Fibroblast of pulmonary artery (primary cell): ENCODE results near the gene ABLIM2.
A peak's percentile ranks its signal among the peaks of the same experiment; 100 is the strongest.

Experiments
- DNase-seq: peaks from one replicate; pipeline ENCODE4 v3.0.0-alpha.2; 2010; ENCODE audit warnings: low read depth
- H3K4me3 ChIP-seq: replicated peaks from 2 replicates; pipeline ENCODE4 v1.5.1; 2011; ENCODE audit warnings: low read depth, mild to moderate bottlenecking, control low read depth, low read length, moderate library complexity
- CTCF ChIP-seq: IDR thresholded peaks from 2 replicates; pipeline ENCODE4 v1.5.1; 2011; ENCODE audit warnings: mild to moderate bottlenecking, control low read depth, low read length, inconsistent platforms; ENCODE audit errors: missing control alignments

Gene ABLIM2

GRCh38 chr4:8012517-8012916 is 146.1 kb downstream of the ABLIM2 start:
- no peak overlapping the region for H3K4me3 ChIP-seq
- no peak for TF ChIP-seq CTCF
- no peak for DNase-seq

DNA sequence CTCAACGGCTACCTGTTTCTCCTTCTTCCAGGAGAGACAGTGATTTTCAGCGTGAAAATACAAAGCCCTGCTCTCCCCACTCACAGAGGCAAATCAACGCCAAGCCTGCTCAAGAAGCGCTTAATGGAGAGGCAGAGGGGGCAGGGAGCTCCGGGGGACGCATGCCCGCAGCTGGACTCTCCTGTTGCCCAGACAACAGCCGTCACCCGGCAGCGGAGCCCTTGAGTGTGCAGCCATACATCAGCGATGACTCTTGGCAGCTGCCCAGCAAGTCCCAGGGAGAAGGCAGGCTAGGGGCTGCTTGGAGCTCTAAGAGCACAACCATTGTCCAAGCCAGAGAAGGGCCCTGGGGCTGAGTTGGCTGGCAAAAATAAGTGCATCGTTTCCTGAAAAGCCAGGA is 148.0 kb downstream of the ABLIM2 start:
- TF ChIP-seq CTCF: no peak
- DNase-seq: peak; percentile 50

GRCh38 chr4:8009710-8010511 is 148.7 kb downstream of the ABLIM2 start:
- H3K4me3 ChIP-seq: no peak overlapping the region
- no peak for DNase-seq
- TF ChIP-seq CTCF: no peak

More for the DNA sequence above, 148.0 kb downstream of the ABLIM2 start:
- H3K4me3 ChIP-seq: no peak overlapping the region

- no peak overlapping the region for H3K4me3 ChIP-seq
- no peak for TF ChIP-seq CTCF
- DNase-seq: no peak
Observed at GRCh38 chr4:8009097-8009496, 149.5 kb downstream of the ABLIM2 start.

DNA sequence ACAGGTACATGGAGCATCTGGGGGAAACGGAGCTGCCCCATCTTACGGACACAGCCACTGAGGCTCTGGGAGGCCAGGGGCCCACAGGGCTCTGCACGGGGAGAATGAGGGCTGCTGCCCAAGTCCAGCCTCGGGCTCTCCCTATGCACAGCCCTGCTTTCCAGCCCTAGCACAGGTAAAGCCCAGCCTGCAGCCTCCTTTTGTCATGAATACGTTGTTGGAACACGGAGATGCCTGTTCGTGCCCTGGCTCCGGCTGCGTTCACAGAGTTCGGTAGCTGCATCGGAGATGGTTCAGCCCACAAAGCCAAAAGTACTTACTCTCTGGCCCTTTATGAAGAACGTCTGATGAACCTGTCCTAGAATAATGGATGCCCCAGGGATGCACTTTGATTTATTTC is 150.2 kb downstream of the ABLIM2 start:
- no peak overlapping the region for H3K4me3 ChIP-seq
- TF ChIP-seq CTCF: no peak
- DNase-seq: no peak

- TF ChIP-seq CTCF: no peak
- DNase-seq: no peak
- H3K4me3 ChIP-seq: no peak overlapping the region
Observed at GRCh38 chr4:8007581-8007980, 151.0 kb downstream of the ABLIM2 start.

- H3K4me3 ChIP-seq: no peak overlapping the region
- TF ChIP-seq CTCF: no peak
- no peak for DNase-seq
Observed at GRCh38 chr4:8006471-8006870, 152.1 kb downstream of the ABLIM2 start.
